GM21619 (cell line): ENCODE results near the gene LSM10.

Source experiments
- ATAC-seq: cut with Tn5 transposase; IDR thresholded peaks from one replicate; pipeline ENCODE4 v1.9.1; 2021; ENCODE audit not compliant: unreplicated experiment

LSM10 gene

GRCh38 chr1:36385410-36386264, 12.1 kb downstream of the LSM10 start, which contains the start of gene STK40:
Gene STK40, minus strand, starts transcription at chr1:36385924. Its CDS starts 24,592 bp downstream, at chr1:36361332.
- ATAC-seq, result peak; percentile 82

- no peak for ATAC-seq
Observed at GRCh38 chr1:36384542-36385409, 12.9 kb downstream of the LSM10 start.

- ATAC-seq, result no peak
Observed at GRCh38 chr1:36383240-36383639, 14.5 kb downstream of the LSM10 start.

- ATAC-seq, result no peak
Observed at GRCh38 chr1:36382669-36383068, 15.0 kb downstream of the LSM10 start.

- no peak for ATAC-seq
Observed at GRCh38 chr1:36382231-36382630, 15.5 kb downstream of the LSM10 start.

GRCh38 chr1:36381405-36381804, 16.3 kb downstream of the LSM10 start:
- ATAC-seq, result no peak

GRCh38 chr1:36380782-36381181, 16.9 kb downstream of the LSM10 start:
- ATAC-seq, result no peak

GRCh38 chr1:36380143-36380619, 17.5 kb downstream of the LSM10 start:
- no peak for ATAC-seq

- ATAC-seq, result no peak
Observed at GRCh38 chr1:36377791-36378492, 19.8 kb downstream of the LSM10 start.

GRCh38 chr1:36372617-36373016, 25.1 kb downstream of the LSM10 start:
- no peak for ATAC-seq

GRCh38 chr1:36369061-36369861, 28.4 kb downstream of the LSM10 start:
- ATAC-seq, result no peak

GRCh38 chr1:36367798-36368197, 29.9 kb downstream of the LSM10 start:
- no peak for ATAC-seq

- no peak for ATAC-seq
Observed at GRCh38 chr1:36367066-36367465, 30.6 kb downstream of the LSM10 start.

GRCh38 chr1:36366091-36366661, 31.5 kb downstream of the LSM10 start:
- ATAC-seq, result no peak

- ATAC-seq, result no peak
Observed at GRCh38 chr1:36365381-36365780, 32.3 kb downstream of the LSM10 start.

GRCh38 chr1:36359911-36360550, 37.7 kb downstream of the LSM10 start:
- no peak for ATAC-seq

GRCh38 chr1:36359383-36359782, 38.3 kb downstream of the LSM10 start:
- no peak for ATAC-seq

- ATAC-seq, result no peak
Observed at GRCh38 chr1:36358514-36359084, 39.1 kb downstream of the LSM10 start.

GRCh38 chr1:36355811-36356210, 41.9 kb downstream of the LSM10 start:
- ATAC-seq, result no peak
